HCT116 (cell line): Measurements from ENCODE around the gene TMEM256. TPM values are rescaled to one million over a fixed set of nuclear protein-coding genes. Genes with fewer than 3 reads are reported as not detected.

Experiments
- ATAC-seq: fragments of 200-7000 bp; cut with Tn5 transposase; 2 replicates; pipeline ENCODE4 v1.9.1; 2020; ENCODE audit warnings: mild to moderate bottlenecking, moderate library complexity
- BruUV-seq: library from RNA; stranded (reverse); fragments of 400-500 nt; replicated peaks from 2 replicates; lab custom pipeline; 2021; lab: Mats Ljungman, UMichigan
- CTCF ChIA-PET: fragments of 300-600 bp; sonication (Branson Sonifier 250); formaldehyde crosslinking; loops from one replicate; lab custom pipeline; 2021; ENCODE audit warnings: antibody characterized with exemption; lab: Charles Lee
- POLR2A ChIA-PET: fragments of 300-600, 350-600 bp; sonication (Branson Sonifier 250); formaldehyde crosslinking; loops from one replicate; lab custom pipeline; 2021; ENCODE audit warnings: antibody characterized with exemption; lab: Charles Lee
- RAD21 ChIA-PET, 2 experiments: fragments of 300-600 bp; sonication (Branson Sonifier 250); formaldehyde crosslinking; loops; one replicate each; lab custom pipeline; 2023; ENCODE audit warnings: low total read pairs in 2 of 2; ENCODE audit not compliant: uncharacterized antibody in 2 of 2, unreplicated experiment in 2 of 2, low non-redundant PET in 1 of 2; lab: Charles Lee
- DNase-seq: peaks from one replicate; pipeline ENCODE4 v3.0.0-alpha.2; 2010; ENCODE audit warnings: low read depth, low spot score
- H2AFZ ChIP-seq: fragments of 200-600 bp; shearing (Covaris generic), sonication (generic); 2 replicates; pipeline ENCODE4 v1.6.1; 2017; ENCODE audit warnings: low read depth, mixed run types, mixed read lengths, antibody characterized with exemption, low read length; ENCODE audit not compliant: poor library complexity, severe bottlenecking
- H3K27ac ChIP-seq: 2 replicates; pipeline ENCODE4 v1.5.1; 2012; ENCODE audit warnings: low read depth, low read length
- H3K27me3 ChIP-seq: fragments of 200-600 bp; sonication (generic); 2 replicates; pipeline ENCODE4 v1.6.1; 2016; ENCODE audit warnings: mixed run types, low read length, mixed read lengths; ENCODE audit not compliant: insufficient read depth
- H3K36me3 ChIP-seq, 2 experiments: fragments of 200-500 bp in 1 of 2; fragments of 200-600 bp in 1 of 2; sonication (Bioruptor generic) in 1 of 2; sonication (generic) in 1 of 2; 2 replicates each; pipeline versions ENCODE4 v1.5.1 to v1.6.1; 2014 to 2016; ENCODE audit warnings: low read length in 2 of 2, inconsistent platforms in 1 of 2, mixed read lengths in 1 of 2, mixed run types in 1 of 2; ENCODE audit not compliant: insufficient read depth in 2 of 2, control insufficient read depth in 1 of 2
- H3K4me1 ChIP-seq, 2 experiments: fragments of 200-600 bp in 1 of 2; sonication (generic) in 1 of 2; 2 replicates each; pipeline versions ENCODE4 v1.5.1 to v1.6.1; 2012 to 2017; ENCODE audit warnings: low read length in 2 of 2, inconsistent platforms in 1 of 2, mild to moderate bottlenecking in 1 of 2, mixed read lengths in 1 of 2, mixed run types in 1 of 2, moderate library complexity in 1 of 2; ENCODE audit not compliant: insufficient read depth in 2 of 2, control insufficient read depth in 1 of 2
- H3K4me2 ChIP-seq: fragments of 200-600 bp; sonication (generic); 2 replicates; pipeline ENCODE4 v1.6.1; 2017; ENCODE audit warnings: mixed run types, low read length, mixed read lengths
- H3K4me3 ChIP-seq, 2 experiments: fragments of 200-600 bp in 1 of 2; sonication (generic) in 1 of 2; replicated peaks in 1 of 2; 2 replicates each; pipeline ENCODE4 v1.5.1; 2011 to 2016; ENCODE audit warnings: low read length in 2 of 2, control low read depth in 1 of 2, low read depth in 1 of 2, mild to moderate bottlenecking in 1 of 2, mixed read lengths in 1 of 2, mixed run types in 1 of 2
- H3K79me2 ChIP-seq: fragments of 200-600 bp; sonication (generic); 2 replicates; pipeline ENCODE4 v1.6.1; 2017; ENCODE audit warnings: mild to moderate bottlenecking, mixed run types, low read length, moderate library complexity, mixed read lengths; ENCODE audit not compliant: insufficient read depth
- H3K9ac ChIP-seq: fragments of 200-600 bp; sonication (generic); 2 replicates; pipeline ENCODE4 v1.6.1; 2016; ENCODE audit warnings: low read length, mixed read lengths
- H3K9me2 ChIP-seq: fragments of 200-600 bp; sonication (generic), shearing (Covaris generic); 2 replicates; pipeline ENCODE4 v1.6.1; 2017; ENCODE audit warnings: mixed run types, mild to moderate bottlenecking, moderate library complexity; ENCODE audit not compliant: insufficient read depth
- H3K9me3 ChIP-seq, 2 experiments: fragments of 200-500 bp in 1 of 2; fragments of 200-600 bp in 1 of 2; sonication (Bioruptor generic) in 1 of 2; sonication (generic) in 1 of 2; 2 replicates each; pipeline ENCODE4 v1.6.1; 2014 to 2017; ENCODE audit warnings: low read length in 2 of 2, mixed read lengths in 2 of 2, inconsistent platforms in 1 of 2, low read depth in 1 of 2, mild to moderate bottlenecking in 1 of 2, mixed run types in 1 of 2, moderate library complexity in 1 of 2; ENCODE audit not compliant: control insufficient read depth in 1 of 2, insufficient read depth in 1 of 2
- H4K20me1 ChIP-seq: fragments of 200-600 bp; sonication (generic), shearing (Covaris generic); 2 replicates; pipeline ENCODE4 v1.6.1; 2017; ENCODE audit warnings: mixed run types, mild to moderate bottlenecking, moderate library complexity; ENCODE audit not compliant: insufficient read depth
- ATF3 ChIP-seq: IDR thresholded peaks from 2 replicates; pipeline ENCODE4 v1.6.1; 2012
- CEBPB ChIP-seq: IDR thresholded peaks from 2 replicates; pipeline ENCODE4 v1.6.1; 2012; ENCODE audit warnings: low read depth
- CTCF ChIP-seq, 3 experiments: fragments of 200-600 bp in 1 of 3; sonication (generic) in 1 of 3; IDR thresholded peaks in 2 of 3; conservative IDR thresholded peaks in 1 of 3; 2 replicates each; pipeline ENCODE4 v1.5.1; 2012 to 2017; ENCODE audit warnings: low read depth in 2 of 3, low read length in 2 of 3, antibody characterized with exemption in 1 of 3, borderline replicate concordance in 1 of 3, control low read depth in 1 of 3, mild to moderate bottlenecking in 1 of 3, mixed read lengths in 1 of 3, mixed run types in 1 of 3, moderate library complexity in 1 of 3; ENCODE audit not compliant: insufficient read depth in 1 of 3
- EGR1 ChIP-seq: IDR thresholded peaks from 2 replicates; pipeline ENCODE4 v1.6.1; 2012; ENCODE audit warnings: low read depth
- JUND ChIP-seq: IDR thresholded peaks from 2 replicates; pipeline ENCODE4 v1.6.1; 2012
- POLR2A ChIP-seq: IDR thresholded peaks from 2 replicates; pipeline ENCODE4 v1.7.0; 2011; ENCODE audit warnings: borderline replicate concordance; ENCODE audit not compliant: insufficient read depth, insufficient read length; ENCODE audit errors: extremely low read depth
- SP1 ChIP-seq: IDR thresholded peaks from 2 replicates; pipeline ENCODE4 v1.6.1; 2012; ENCODE audit warnings: low read depth
- ZBTB33 ChIP-seq: IDR thresholded peaks from 2 replicates; pipeline ENCODE4 v1.6.1; 2011; ENCODE audit warnings: mild to moderate bottlenecking, low read length, moderate library complexity; ENCODE audit not compliant: insufficient replicate concordance; ENCODE audit errors: extremely low read depth
- ZFX ChIP-seq: fragments of 450-650 bp; IDR thresholded peaks from 2 replicates; pipeline ENCODE4 v1.6.1; 2017
- intact Hi-C: fragments of 100-400 bp; cut with micrococcal nuclease; formaldehyde crosslinking; loops from 2 replicates; pipeline ENCODE4 v1.10.0; 2022
- total RNA-seq: library from RNA; stranded (reverse); gene quantifications from one replicate; pipeline ENCODE4 v1.2.1, GENCODE V29; 2021; ENCODE audit not compliant: unreplicated experiment

TMEM256 gene
- total RNA-seq, 1 experiment from 2014 or later: 110 TPM

- ChIA-PET RAD21 (interaction anchor here in 1 of 2 experiments (0.8 kb wide), 1 partner anchor 8 kb away, joined by 3 read pairs; no protein-coding TSS in a partner anchor), CTCF (interaction anchor here (3.0 kb wide), 1 partner anchor 8 kb away, joined by 28 read pairs; the partner anchor contains the start of gene TMEM102), POLR2A (interaction anchor here (1.0 to 2.6 kb wide), 3 partner anchors 8 to 40 kb away, joined by 3 to 19 read pairs (median 8); partner anchors contain the start of genes TMEM102 and TMEM256)
- Histone ChIP-seq H3K4me1 (peaks cover 17 to 26% of the 10 kb centered on the region in 2 experiments), H2AFZ (no peak overlapping the region), H3K4me2 (peak overlapping the region; percentile 98), H3K9me2 (no peaks in the 10 kb centered on the region), H3K9me3 (no peaks in the 10 kb centered on the region), H3K79me2 (no peaks in the 10 kb centered on the region), H3K9ac (no peak overlapping the region), H3K4me3 (no peak overlapping the region), H3K36me3 (no peaks in the 10 kb centered on the region), H3K27me3 (no peaks in the 10 kb centered on the region), H4K20me1 (no peaks in the 10 kb centered on the region), H3K27ac (no peak overlapping the region)
- intact Hi-C loops: loop anchor here (2.0 kb wide), 2 partner anchors 41 to 117 kb away; partner anchors contain the start of genes POLR2A and SENP3
- TF ChIP-seq ZBTB33 (no peak), POLR2A (no peak), CTCF (IDR thresholded peaks at IDR 0.05 in 2 of 3, conservative IDR thresholded peaks at IDR 0.05 in 1 of 3; ENCODE audit: borderline replicate concordance in 1 of 3, insufficient read depth in 1 of 3, low read depth in 2 of 3, low read length in 2 of 3) (no peak), SP1 (no peak), JUND (no peak), EGR1 (no peak), CEBPB (no peak), ATF3 (no peak), ZFX (no peak)
- no TSS peak for BruUV-seq
- DNase-seq (no peak), ATAC-seq (no peak)
These were observed 39.9 kb upstream of the TMEM256 start for GRCh38 chr17:7443499-7444485.
